NK-92 (cell line): ENCODE results near the gene NUDT17.

Experiments used
- DNase-seq: peaks from one replicate; lab custom pipeline; 2025; ENCODE audit not compliant: unreplicated experiment; lab: John Stamatoyannopoulos, UW

Gene NUDT17

GRCh38 chr1:145887631-145888030 is 42.2 kb downstream of the NUDT17 start:
- DNase-seq = no peak

GRCh38 chr1:145889722-145890121 is 44.3 kb downstream of the NUDT17 start:
- no peak for DNase-seq

- no peak for DNase-seq
Measured at GRCh38 chr1:145891143-145891542, 45.7 kb downstream of the NUDT17 start.

GRCh38 chr1:145891587-145892485 is 46.4 kb downstream of the NUDT17 start:
- DNase-seq = no peak

GRCh38 chr1:145892486-145893087 is 47.2 kb downstream of the NUDT17 start:
- no peak for DNase-seq

GRCh38 chr1:145893306-145894055 is 48.1 kb downstream of the NUDT17 start:
- no peak for DNase-seq

- DNase-seq = no peak
Measured at GRCh38 chr1:145895471-145895870, 50.0 kb downstream of the NUDT17 start.

- no peak for DNase-seq
Measured at GRCh38 chr1:145897969-145898368, 52.5 kb downstream of the NUDT17 start.
